Activated CD8-positive, alpha-beta memory T cell treated with anti-CD3 and anti-CD28 coated beads, Interleukin-2, amount 50 U/mL, for 4 hours (primary cell): ENCODE measurements around the gene CDKN1A.
"Not testable (repeated sequence)": the region's sequence is repeated elsewhere in the genome, so short reads cannot be mapped to it uniquely, and the experiment has no call there.

Source experiments
- DNase-seq: peaks from one replicate; pipeline ENCODE4 v3.0.0-alpha.2; 2020

Gene CDKN1A

GRCh38 chr6:36678488-36679042 is at the start of gene CDKN1A:
Gene CDKN1A (plus strand): TSS chr6:36678714. CDS start chr6:36684102, 5,388 bp downstream.
- DNase-seq = peak; percentile 76

- DNase-seq = no peak
Measured at GRCh38 chr6:36629784-36630183, 48.7 kb upstream of the CDKN1A start.

- no peak for DNase-seq
Measured at GRCh38 chr6:36631326-36632011, 47.0 kb upstream of the CDKN1A start.

- DNase-seq = no peak
Measured at GRCh38 chr6:36633370-36633769, 45.1 kb upstream of the CDKN1A start.

- no peak for DNase-seq
Measured at GRCh38 chr6:36633915-36634314, 44.6 kb upstream of the CDKN1A start.

- no peak for DNase-seq
Measured at GRCh38 chr6:36634317-36635108, 44.0 kb upstream of the CDKN1A start.

- no peak for DNase-seq
Measured at GRCh38 chr6:36636283-36636682, 42.2 kb upstream of the CDKN1A start.

- DNase-seq = no peak
Measured at GRCh38 chr6:36636687-36637418, 41.7 kb upstream of the CDKN1A start.

- DNase-seq = no peak
Measured at GRCh38 chr6:36638579-36638978, 39.9 kb upstream of the CDKN1A start.

- DNase-seq = no peak
Measured at GRCh38 chr6:36639171-36639808, 39.2 kb upstream of the CDKN1A start.

- no peak for DNase-seq
Measured at GRCh38 chr6:36641543-36641942, 37.0 kb upstream of the CDKN1A start.

GRCh38 chr6:36642913-36643817 is 35.3 kb upstream of the CDKN1A start:
- DNase-seq = no peak

- no peak for DNase-seq
Measured at GRCh38 chr6:36643977-36644376, 34.5 kb upstream of the CDKN1A start.

- DNase-seq = no peak
Measured at GRCh38 chr6:36649086-36649485, 29.4 kb upstream of the CDKN1A start.

GRCh38 chr6:36649701-36650484 is 28.6 kb upstream of the CDKN1A start:
- no peak for DNase-seq

GRCh38 chr6:36650848-36651478 is 27.6 kb upstream of the CDKN1A start:
- DNase-seq = no peak

- DNase-seq = no peak
Measured at GRCh38 chr6:36651659-36652379, 26.7 kb upstream of the CDKN1A start.

- not testable (repeated sequence) for DNase-seq
Measured at GRCh38 chr6:36654469-36654868, 24.0 kb upstream of the CDKN1A start.

- DNase-seq = no peak
Measured at GRCh38 chr6:36655085-36655724, 23.3 kb upstream of the CDKN1A start.
